SK-N-SH treated with all-trans-retinoic acid at 6 μM for 48 hours (cell line): Measurements from ENCODE around the gene PRKAR1B.

Experiments used
- ATAC-seq: fragments of 200-7000 bp; cut with Tn5 transposase; 3 replicates; pipeline ENCODE4 v1.9.1; 2020; ENCODE audit warnings: mild to moderate bottlenecking, moderate library complexity
- ARNTL ChIP-seq: fragments of 450-650 bp; formaldehyde crosslinking; IDR thresholded peaks from 2 replicates; pipeline ENCODE4 v1.5.0; 2020; ENCODE audit warnings: low read depth, mild to moderate bottlenecking, moderate library complexity, borderline replicate concordance
- BACH2 ChIP-seq: fragments of 250-450 bp; sonication (Bioruptor Pico); IDR thresholded peaks from 2 replicates; pipeline ENCODE4 v1.9.0; 2021; ENCODE audit warnings: mild to moderate bottlenecking, borderline replicate concordance
- CSDC2 ChIP-seq: fragments of 250-450 bp; sonication (Bioruptor Pico); IDR thresholded peaks from 2 replicates; pipeline ENCODE4 v1.5.0; 2020; ENCODE audit warnings: mild to moderate bottlenecking, moderate library complexity
- ESRRG ChIP-seq: fragments of 250-450 bp; sonication (Bioruptor Pico); IDR thresholded peaks from 2 replicates; pipeline ENCODE4 v1.6.1; 2021; ENCODE audit warnings: mild to moderate bottlenecking
- GLIS3 ChIP-seq: fragments of 250-450 bp; sonication (Bioruptor Pico); IDR thresholded peaks from 2 replicates; pipeline ENCODE4 v1.5.0; 2020; ENCODE audit warnings: mild to moderate bottlenecking, moderate library complexity
- OSR1 ChIP-seq: fragments of 250-450 bp; sonication (Bioruptor Pico); IDR thresholded peaks from 2 replicates; pipeline ENCODE4 v1.8.0; 2022; ENCODE audit warnings: moderate library complexity, mild to moderate bottlenecking, inconsistent platforms
- PPARA ChIP-seq: fragments of 250-450 bp; sonication (Bioruptor Pico); IDR thresholded peaks from 2 replicates; pipeline ENCODE4 v1.5.0; 2020; ENCODE audit warnings: mild to moderate bottlenecking, borderline replicate concordance
- SNAI2 ChIP-seq: fragments of 250-450 bp; sonication (Bioruptor Pico); IDR thresholded peaks from 2 replicates; pipeline ENCODE4 v1.5.0; 2020; ENCODE audit warnings: mild to moderate bottlenecking, moderate library complexity
- TOX ChIP-seq: fragments of 250-450 bp; sonication (Bioruptor Pico); IDR thresholded peaks from 2 replicates; pipeline ENCODE4 v1.8.0; 2021; ENCODE audit warnings: mild to moderate bottlenecking, moderate library complexity, borderline replicate concordance
- ZC3H10 ChIP-seq: fragments of 250-450 bp; sonication (Bioruptor Pico); IDR thresholded peaks from 2 replicates; pipeline ENCODE4 v1.5.1; 2021; ENCODE audit warnings: mild to moderate bottlenecking, moderate library complexity
- ZFP3 ChIP-seq: fragments of 250-450 bp; sonication (Bioruptor Pico); IDR thresholded peaks from 2 replicates; pipeline ENCODE4 v1.5.0; 2020; ENCODE audit warnings: mild to moderate bottlenecking, moderate library complexity
- ZFP30 ChIP-seq: fragments of 450-650 bp; formaldehyde crosslinking; IDR thresholded peaks from 2 replicates; pipeline ENCODE4 v1.5.0; 2022; ENCODE audit warnings: mild to moderate bottlenecking, moderate library complexity
- ZNF565 ChIP-seq: fragments of 450-650 bp; formaldehyde crosslinking; conservative IDR thresholded peaks from 2 replicates; pipeline ENCODE4 v1.5.0; 2020; ENCODE audit warnings: low read depth, mild to moderate bottlenecking, moderate library complexity
- ZNF70 ChIP-seq: fragments of 450-650 bp; formaldehyde crosslinking; IDR thresholded peaks from 2 replicates; pipeline ENCODE4 v1.5.0; 2020; ENCODE audit warnings: mild to moderate bottlenecking, moderate library complexity
- ZNF8 ChIP-seq: fragments of 450-650 bp; formaldehyde crosslinking; IDR thresholded peaks from 2 replicates; pipeline ENCODE4 v1.5.0; 2020; ENCODE audit warnings: mild to moderate bottlenecking, moderate library complexity
- TF ChIP-seq, protein P1 (sequence below): fragments of 250-450 bp; sonication (Bioruptor Pico); IDR thresholded peaks from 2 replicates; pipeline ENCODE4 v1.5.1; 2020; ENCODE audit warnings: low read depth, mild to moderate bottlenecking, moderate library complexity
- TF ChIP-seq, protein P2 (sequence below): fragments of 250-450 bp; sonication (Bioruptor Pico); IDR thresholded peaks from 2 replicates; pipeline ENCODE4 v1.5.0; 2020; ENCODE audit warnings: mild to moderate bottlenecking, moderate library complexity
- TF ChIP-seq, protein P3 (sequence below): fragments of 250-450 bp; sonication (Bioruptor Pico); IDR thresholded peaks from 2 replicates; pipeline ENCODE4 v1.5.1; 2021; ENCODE audit warnings: mild to moderate bottlenecking, moderate library complexity
- TF ChIP-seq, protein P4 (sequence below): fragments of 250-450 bp; sonication (Bioruptor Pico); IDR thresholded peaks from 2 replicates; pipeline ENCODE4 v1.8.0; 2020; ENCODE audit warnings: mild to moderate bottlenecking, moderate library complexity, borderline replicate concordance

PRKAR1B gene

DNA sequence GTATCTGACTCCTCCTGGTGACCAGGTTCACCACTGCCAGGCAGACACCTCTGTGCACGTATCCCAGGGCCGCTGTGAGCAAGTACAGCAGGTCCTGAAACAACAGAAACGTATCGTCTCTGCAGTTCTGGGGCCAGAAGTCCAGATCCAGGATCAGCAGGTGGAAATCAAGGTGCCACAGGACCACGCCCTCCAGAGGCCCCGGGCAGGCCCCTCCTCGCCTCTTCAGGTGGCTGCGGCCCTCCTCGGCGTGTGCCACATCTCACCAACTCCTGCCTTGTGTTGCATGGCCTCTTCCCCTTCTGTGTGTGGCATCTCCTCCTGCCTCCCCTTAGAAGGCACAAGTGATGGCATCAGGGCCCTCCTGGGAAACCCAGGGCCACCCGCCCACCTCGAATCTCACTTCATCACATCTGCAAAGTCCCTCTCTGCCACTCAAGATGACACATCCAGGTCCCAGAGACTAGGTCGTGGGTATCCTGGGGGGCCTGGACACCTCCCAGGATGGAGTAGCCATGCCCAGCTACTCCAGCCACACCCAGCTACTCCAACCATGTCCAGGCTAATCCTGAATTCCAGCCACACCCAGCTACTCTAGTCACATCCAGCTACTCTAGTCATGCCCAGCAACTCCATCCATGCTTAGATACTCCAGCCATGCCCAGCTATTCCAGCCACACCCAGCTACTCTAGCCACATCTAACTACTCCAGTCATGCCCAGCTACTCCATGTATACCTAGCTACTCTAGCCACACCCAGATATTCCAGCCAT, 53.2 kb downstream of the PRKAR1B start:
- no peak for TF ChIP-seq ZFP3 (CRISPR knock-in tag)
- no peak for TF ChIP-seq ZFP30 (CRISPR knock-in tag)
- TF ChIP-seq ZC3H10 (CRISPR knock-in tag), result no peak
- no peak for TF ChIP-seq ARNTL
- TF ChIP-seq BACH2 (CRISPR knock-in tag), result no peak
- TF ChIP-seq, protein P1, sequence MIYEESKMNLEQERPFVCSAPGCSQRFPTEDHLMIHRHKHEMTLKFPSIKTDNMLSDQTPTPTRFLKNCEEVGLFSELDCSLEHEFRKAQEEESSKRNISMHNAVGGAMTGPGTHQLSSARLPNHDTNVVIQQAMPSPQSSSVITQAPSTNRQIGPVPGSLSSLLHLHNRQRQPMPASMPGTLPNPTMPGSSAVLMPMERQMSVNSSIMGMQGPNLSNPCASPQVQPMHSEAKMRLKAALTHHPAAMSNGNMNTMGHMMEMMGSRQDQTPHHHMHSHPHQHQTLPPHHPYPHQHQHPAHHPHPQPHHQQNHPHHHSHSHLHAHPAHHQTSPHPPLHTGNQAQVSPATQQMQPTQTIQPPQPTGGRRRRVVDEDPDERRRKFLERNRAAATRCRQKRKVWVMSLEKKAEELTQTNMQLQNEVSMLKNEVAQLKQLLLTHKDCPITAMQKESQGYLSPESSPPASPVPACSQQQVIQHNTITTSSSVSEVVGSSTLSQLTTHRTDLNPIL (CRISPR knock-in tag), result no peak
- no peak for TF ChIP-seq ZNF565 (CRISPR knock-in tag)
- TF ChIP-seq CSDC2 (CRISPR knock-in tag), result no peak
- no peak; the same call in 1 of the 3 replicates for ATAC-seq

DNA sequence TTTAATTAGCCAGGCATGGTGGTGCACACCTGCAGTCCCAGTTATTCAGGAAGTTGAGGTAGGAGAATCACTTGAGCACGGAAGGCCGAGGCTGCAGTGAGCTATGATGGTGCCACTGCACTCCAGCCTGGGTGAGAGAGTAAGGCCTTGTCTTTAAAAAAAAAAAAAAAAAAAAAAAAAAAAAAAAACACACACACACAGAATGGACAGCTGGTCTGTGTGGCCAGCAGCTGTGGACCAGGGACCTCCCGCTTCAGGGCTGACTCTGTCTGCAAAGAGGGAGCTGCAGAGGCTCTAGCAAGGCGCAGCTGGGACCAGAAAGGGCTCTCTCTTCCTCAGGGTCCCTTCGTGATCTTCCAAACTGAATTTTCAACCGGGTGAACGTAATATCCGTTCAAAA, 54.2 kb downstream of the PRKAR1B start:
- no peak for ATAC-seq
- TF ChIP-seq ZNF8 (CRISPR knock-in tag) (no peak), OSR1 (CRISPR knock-in tag) (no peak), ZFP3 (CRISPR knock-in tag) (no peak), ZNF565 (CRISPR knock-in tag) (no peak), CSDC2 (CRISPR knock-in tag) (no peak), TOX (CRISPR knock-in tag) (no peak)
- TF ChIP-seq, protein P2, sequence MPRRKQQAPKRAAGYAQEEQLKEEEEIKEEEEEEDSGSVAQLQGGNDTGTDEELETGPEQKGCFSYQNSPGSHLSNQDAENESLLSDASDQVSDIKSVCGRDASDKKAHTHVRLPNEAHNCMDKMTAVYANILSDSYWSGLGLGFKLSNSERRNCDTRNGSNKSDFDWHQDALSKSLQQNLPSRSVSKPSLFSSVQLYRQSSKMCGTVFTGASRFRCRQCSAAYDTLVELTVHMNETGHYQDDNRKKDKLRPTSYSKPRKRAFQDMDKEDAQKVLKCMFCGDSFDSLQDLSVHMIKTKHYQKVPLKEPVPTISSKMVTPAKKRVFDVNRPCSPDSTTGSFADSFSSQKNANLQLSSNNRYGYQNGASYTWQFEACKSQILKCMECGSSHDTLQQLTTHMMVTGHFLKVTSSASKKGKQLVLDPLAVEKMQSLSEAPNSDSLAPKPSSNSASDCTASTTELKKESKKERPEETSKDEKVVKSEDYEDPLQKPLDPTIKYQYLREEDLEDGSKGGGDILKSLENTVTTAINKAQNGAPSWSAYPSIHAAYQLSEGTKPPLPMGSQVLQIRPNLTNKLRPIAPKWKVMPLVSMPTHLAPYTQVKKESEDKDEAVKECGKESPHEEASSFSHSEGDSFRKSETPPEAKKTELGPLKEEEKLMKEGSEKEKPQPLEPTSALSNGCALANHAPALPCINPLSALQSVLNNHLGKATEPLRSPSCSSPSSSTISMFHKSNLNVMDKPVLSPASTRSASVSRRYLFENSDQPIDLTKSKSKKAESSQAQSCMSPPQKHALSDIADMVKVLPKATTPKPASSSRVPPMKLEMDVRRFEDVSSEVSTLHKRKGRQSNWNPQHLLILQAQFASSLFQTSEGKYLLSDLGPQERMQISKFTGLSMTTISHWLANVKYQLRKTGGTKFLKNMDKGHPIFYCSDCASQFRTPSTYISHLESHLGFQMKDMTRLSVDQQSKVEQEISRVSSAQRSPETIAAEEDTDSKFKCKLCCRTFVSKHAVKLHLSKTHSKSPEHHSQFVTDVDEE (CRISPR knock-in tag), result no peak
- TF ChIP-seq, protein P3, sequence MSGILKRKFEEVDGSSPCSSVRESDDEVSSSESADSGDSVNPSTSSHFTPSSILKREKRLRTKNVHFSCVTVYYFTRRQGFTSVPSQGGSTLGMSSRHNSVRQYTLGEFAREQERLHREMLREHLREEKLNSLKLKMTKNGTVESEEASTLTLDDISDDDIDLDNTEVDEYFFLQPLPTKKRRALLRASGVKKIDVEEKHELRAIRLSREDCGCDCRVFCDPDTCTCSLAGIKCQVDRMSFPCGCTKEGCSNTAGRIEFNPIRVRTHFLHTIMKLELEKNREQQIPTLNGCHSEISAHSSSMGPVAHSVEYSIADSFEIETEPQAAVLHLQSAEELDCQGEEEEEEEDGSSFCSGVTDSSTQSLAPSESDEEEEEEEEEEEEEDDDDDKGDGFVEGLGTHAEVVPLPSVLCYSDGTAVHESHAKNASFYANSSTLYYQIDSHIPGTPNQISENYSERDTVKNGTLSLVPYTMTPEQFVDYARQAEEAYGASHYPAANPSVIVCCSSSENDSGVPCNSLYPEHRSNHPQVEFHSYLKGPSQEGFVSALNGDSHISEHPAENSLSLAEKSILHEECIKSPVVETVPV, result no peak

DNA sequence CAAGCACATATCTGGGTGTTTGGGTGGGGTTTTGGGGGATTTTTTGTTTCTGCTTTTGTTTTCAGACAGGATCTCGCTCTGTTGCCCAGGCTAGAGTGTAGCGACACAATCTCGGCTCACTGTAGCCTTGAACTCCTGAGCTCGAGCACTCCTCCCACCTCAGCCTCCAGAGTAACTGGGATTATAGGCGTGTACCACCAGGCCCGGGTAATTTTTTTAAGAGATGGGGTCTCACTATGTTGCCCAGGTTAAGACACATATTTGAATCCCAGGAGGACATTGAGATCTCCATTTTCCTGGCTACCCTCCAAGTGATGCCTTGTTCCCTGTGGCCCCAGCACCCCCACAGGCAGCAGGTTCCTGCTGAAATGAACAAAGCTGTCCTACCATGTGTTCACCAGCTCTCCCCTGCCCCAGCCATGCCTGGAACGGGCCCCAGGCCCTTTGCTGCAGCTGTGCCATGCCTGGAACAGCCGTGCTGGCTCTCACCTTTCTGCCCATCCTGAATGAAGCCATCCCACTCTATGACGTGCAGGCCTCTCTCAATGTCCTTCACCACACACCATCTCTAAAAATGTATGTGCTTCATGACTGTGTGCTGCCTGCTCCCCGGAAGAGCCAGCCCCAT, 55.6 kb downstream of the PRKAR1B start:
- no peak for TF ChIP-seq ESRRG (CRISPR knock-in tag)
- no peak for TF ChIP-seq BACH2 (CRISPR knock-in tag)
- TF ChIP-seq, protein P3, result no peak
- TF ChIP-seq GLIS3 (CRISPR knock-in tag), result no peak
- TF ChIP-seq SNAI2 (CRISPR knock-in tag), result no peak
- TF ChIP-seq, protein P4, sequence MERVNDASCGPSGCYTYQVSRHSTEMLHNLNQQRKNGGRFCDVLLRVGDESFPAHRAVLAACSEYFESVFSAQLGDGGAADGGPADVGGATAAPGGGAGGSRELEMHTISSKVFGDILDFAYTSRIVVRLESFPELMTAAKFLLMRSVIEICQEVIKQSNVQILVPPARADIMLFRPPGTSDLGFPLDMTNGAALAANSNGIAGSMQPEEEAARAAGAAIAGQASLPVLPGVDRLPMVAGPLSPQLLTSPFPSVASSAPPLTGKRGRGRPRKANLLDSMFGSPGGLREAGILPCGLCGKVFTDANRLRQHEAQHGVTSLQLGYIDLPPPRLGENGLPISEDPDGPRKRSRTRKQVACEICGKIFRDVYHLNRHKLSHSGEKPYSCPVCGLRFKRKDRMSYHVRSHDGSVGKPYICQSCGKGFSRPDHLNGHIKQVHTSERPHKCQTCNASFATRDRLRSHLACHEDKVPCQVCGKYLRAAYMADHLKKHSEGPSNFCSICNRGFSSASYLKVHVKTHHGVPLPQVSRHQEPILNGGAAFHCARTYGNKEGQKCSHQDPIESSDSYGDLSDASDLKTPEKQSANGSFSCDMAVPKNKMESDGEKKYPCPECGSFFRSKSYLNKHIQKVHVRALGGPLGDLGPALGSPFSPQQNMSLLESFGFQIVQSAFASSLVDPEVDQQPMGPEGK, result no peak
- TF ChIP-seq, protein P1 (CRISPR knock-in tag), result no peak
- no peak for TF ChIP-seq PPARA
- no peak for TF ChIP-seq ZNF8 (CRISPR knock-in tag)
- no peak for TF ChIP-seq ZFP3 (CRISPR knock-in tag)
- TF ChIP-seq ZC3H10 (CRISPR knock-in tag), result no peak
- TF ChIP-seq ARNTL, result no peak
- TF ChIP-seq ZFP30 (CRISPR knock-in tag), result no peak
- TF ChIP-seq ZNF70 (CRISPR knock-in tag), result no peak
- TF ChIP-seq ZNF565 (CRISPR knock-in tag), result no peak
- no peak for ATAC-seq
